Epithelial cell of esophagus (primary cell): ENCODE data around the gene SRGAP3.
A peak's percentile ranks its signal among the peaks of the same experiment; 100 is the strongest.

ENCODE experiments used
- DNase-seq: peaks from one replicate; pipeline ENCODE4 v3.0.0; 2010; ENCODE audit warnings: low read depth
- H3K4me3 ChIP-seq: 2 replicates; pipeline ENCODE4 v1.5.1; 2011; ENCODE audit warnings: mild to moderate bottlenecking, low read length, control low read depth
- TF ChIP-seq, protein P1 (sequence below): IDR thresholded peaks from 2 replicates; pipeline ENCODE4 v1.5.1; 2011; ENCODE audit warnings: low read depth, mild to moderate bottlenecking, low read length, control low read depth, inconsistent platforms; ENCODE audit not compliant: insufficient read depth; ENCODE audit errors: missing control alignments

Gene SRGAP3

DNA sequence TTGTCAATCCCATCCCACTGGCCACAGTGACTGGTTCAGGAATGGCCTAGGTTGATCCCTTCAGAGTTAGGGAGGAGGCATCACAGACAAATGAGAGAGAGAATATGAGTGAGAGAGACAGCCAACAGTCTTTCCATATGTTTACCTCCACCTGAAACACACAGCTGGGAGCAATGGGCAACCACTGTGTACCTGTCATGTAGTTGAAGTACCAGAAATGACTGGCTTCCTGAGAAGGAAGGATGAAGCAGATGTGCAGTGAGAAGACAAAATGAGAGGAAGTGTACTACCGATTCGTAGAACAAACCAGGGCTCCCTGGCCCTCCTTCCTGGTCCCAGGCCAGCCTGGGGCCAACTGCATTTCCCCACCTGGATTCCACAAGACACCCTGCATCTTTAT lies 27.4 kb downstream of the SRGAP3 start:
- TF ChIP-seq, protein P1, sequence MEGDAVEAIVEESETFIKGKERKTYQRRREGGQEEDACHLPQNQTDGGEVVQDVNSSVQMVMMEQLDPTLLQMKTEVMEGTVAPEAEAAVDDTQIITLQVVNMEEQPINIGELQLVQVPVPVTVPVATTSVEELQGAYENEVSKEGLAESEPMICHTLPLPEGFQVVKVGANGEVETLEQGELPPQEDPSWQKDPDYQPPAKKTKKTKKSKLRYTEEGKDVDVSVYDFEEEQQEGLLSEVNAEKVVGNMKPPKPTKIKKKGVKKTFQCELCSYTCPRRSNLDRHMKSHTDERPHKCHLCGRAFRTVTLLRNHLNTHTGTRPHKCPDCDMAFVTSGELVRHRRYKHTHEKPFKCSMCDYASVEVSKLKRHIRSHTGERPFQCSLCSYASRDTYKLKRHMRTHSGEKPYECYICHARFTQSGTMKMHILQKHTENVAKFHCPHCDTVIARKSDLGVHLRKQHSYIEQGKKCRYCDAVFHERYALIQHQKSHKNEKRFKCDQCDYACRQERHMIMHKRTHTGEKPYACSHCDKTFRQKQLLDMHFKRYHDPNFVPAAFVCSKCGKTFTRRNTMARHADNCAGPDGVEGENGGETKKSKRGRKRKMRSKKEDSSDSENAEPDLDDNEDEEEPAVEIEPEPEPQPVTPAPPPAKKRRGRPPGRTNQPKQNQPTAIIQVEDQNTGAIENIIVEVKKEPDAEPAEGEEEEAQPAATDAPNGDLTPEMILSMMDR, result no peak
- no peak overlapping the region for H3K4me3 ChIP-seq
- no peak for DNase-seq

DNA sequence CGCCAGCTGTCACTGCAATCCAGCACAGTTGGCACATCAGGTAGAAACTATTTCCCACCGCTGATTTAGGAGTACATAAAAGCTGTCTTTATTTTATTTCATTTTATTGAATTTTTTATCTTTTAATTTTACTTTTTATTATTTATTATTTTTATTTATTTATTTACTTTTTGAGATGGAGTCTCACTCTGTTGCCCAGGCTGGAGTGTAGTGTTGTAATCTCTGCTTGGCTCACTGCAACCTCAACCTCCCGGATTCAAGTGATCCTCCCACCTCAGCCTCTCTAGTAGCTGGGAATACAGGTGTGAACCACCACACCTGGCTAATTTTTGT lies 31.0 kb downstream of the SRGAP3 start:
- H3K4me3 ChIP-seq, result no peak overlapping the region
- DNase-seq, result no peak
- TF ChIP-seq, protein P1, result no peak

DNA sequence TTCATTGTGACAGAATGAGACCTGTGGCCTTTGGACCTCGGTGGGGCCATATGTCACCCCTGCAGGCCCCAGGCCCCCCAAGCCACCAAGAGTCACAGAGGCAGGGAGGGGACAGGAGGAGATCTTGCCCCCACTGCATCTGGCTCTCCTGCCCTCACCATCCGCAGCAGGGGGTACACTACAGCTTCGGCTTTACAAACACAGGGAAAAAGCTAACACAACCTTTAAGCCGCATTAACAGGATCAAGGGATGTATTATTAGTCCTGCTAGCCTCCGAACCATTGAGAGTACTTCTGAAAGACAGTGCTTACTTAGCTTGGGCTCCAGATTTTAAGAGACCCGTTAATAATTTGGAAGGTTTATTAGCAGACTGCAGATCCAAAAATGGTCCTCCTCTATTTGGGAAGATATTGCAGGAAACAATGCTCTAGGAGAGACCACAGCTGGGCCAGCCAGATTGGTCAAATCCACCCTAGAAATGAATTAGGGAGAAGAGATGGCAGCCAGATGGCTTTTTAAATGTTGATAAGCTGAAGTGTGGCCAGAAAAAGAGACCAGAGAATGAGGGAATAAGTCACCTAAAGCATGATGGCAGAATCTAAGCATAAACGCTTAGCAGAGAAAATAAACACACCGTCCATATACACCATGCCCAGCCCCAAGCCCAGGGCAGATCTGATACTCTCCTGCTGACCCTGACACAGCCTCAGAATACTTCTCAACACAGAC lies 31.5 kb downstream of the SRGAP3 start:
- no peak overlapping the region for H3K4me3 ChIP-seq
- DNase-seq, result no peak
- TF ChIP-seq, protein P1, result no peak

DNA sequence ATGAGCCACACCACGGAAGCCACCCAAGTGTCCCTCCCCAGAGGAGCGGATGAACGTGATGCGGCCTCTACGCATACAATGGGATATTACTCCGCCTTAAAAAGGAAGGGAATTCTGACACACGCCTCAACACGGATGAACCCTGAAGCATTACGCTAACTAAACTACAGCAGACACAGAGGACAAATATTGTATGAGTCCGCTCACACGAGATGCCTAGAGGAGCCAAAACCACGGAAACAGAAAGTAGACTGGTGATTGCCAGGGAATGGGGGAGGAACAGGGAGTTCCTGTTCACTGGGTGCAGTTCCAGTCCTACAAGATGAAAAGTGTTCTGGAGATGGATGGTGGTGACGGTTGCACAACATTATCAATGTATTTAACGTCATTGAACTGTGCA lies 32.7 kb downstream of the SRGAP3 start:
- TF ChIP-seq, protein P1, result no peak
- DNase-seq, result peak; percentile 88
- H3K4me3 ChIP-seq, result no peak overlapping the region

DNA sequence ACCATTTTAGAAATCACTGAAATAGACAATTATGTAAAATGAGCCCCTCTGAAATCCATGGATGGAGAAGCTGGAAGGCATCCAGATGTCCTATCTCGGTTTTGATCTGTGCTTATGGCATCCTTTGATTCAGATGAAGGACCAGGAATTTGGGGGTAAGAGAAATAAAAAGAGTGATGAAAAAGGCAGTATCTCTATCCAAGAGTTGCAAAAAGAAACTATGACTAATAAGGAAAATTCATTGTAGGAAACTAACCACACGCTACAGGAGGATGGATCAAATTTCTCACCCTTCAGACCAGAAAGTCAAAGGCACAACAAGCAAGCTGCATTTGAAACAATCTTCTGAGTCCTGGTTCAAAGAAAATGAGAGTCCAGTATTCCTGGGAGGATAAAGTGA lies 34.8 kb downstream of the SRGAP3 start:
- DNase-seq, result peak; percentile 79
- H3K4me3 ChIP-seq, result no peak overlapping the region
- TF ChIP-seq, protein P1, result no peak

DNA sequence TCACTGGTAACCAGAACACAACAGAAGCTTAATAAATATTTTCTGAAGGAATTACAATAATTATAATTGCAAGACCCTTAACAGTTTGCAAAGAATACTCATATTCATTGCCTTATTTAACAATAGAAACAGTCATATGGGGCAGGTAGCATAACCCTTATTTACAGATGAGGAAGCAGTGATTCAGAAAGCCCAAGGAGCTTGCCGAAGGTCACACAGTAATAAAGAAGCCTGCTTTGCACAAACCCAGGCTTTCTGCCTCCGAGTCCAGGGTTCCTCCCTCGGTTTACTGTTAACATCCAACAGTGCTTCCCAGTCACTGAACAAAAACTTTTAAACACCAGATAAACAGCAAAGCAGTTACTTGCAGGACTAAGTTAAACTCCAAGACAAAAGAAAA lies 35.3 kb downstream of the SRGAP3 start:
- H3K4me3 ChIP-seq, result no peak overlapping the region
- TF ChIP-seq, protein P1, result no peak
- DNase-seq, result peak; percentile 33

DNA sequence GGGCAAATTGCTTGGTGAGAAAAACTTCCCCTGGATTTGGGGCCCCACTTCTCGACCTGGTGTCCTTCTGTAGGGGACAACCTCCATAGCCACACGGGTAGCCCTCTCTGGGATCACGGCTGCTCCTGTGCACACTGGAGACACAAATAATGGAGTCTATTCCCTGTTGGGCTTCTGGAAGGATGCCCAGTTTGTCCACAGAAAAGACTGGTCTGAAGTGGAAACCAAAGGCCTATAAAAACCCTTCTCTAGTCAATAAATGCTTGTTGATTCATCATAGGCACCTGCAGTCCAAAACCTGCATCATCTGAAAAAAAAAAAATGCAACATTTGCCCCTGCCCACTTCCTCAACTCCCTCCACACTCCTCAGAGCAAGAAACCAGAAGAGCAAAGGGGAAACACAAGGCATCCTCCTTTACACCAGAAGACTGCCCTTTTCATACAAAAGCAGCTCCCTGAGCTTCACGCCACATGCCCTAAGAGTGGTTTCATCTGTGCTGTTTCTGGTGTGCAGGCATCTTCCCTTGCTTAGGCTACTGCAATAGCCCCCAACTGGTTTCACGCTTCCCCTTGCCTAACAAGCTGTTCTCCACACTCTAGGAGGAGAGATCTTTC lies 36.3 kb downstream of the SRGAP3 start:
- DNase-seq, result no peak
- H3K4me3 ChIP-seq, result no peak overlapping the region
- TF ChIP-seq, protein P1, result no peak
